Measurements from ENCODE around the gene SLC2A6. TPM values are rescaled to one million over a fixed set of nuclear protein-coding genes. Genes with fewer than 3 reads are reported as not detected.

SLC2A6 gene
- total RNA-seq, 1 donor from 2014 or later = 1.3 TPM

Other genes with a start within 250 kb of the SLC2A6 start
- gene ABO, start 203.9 kb downstream of the SLC2A6 start, total RNA-seq = 0.03 TPM
- gene SURF6, start 142.9 kb downstream of the SLC2A6 start, total RNA-seq = 9.7 TPM
- 10.3 TPM for gene MED22, start 131.0 kb downstream of the SLC2A6 start, total RNA-seq
- gene RPL7A, start 130.9 kb downstream of the SLC2A6 start, total RNA-seq = 609 TPM
- gene SURF1, start 122.6 kb downstream of the SLC2A6 start, total RNA-seq = 59.9 TPM
- 9.0 TPM for gene SURF2, start 122.5 kb downstream of the SLC2A6 start, total RNA-seq
- gene SURF4, start 103.0 kb downstream of the SLC2A6 start, total RNA-seq = 225 TPM
- gene STKLD1, start 102.7 kb downstream of the SLC2A6 start, total RNA-seq = 0.83 TPM
- gene REXO4, start 61.1 kb downstream of the SLC2A6 start, total RNA-seq = 12.3 TPM
- 21.4 TPM for gene ADAMTS13, start 56.7 kb downstream of the SLC2A6 start, total RNA-seq
- gene CACFD1, start 19.1 kb downstream of the SLC2A6 start, total RNA-seq = 30.0 TPM
- gene MYMK, start 45.9 kb upstream of the SLC2A6 start, total RNA-seq = not detected
- gene ADAMTSL2, start 55.6 kb upstream of the SLC2A6 start, total RNA-seq = 18.0 TPM
- gene FAM163B, start 130.3 kb upstream of the SLC2A6 start, total RNA-seq = 2.8 TPM
- gene DBH, start 157.3 kb upstream of the SLC2A6 start, total RNA-seq = 16.7 TPM